IPS-15b (cell line): ENCODE data around the gene UQCR10.
A peak's percentile ranks its signal among the peaks of the same experiment; 100 is the strongest.

ENCODE experiments used
- H3K27me3 ChIP-seq: one replicate; pipeline ENCODE4 v1.6.1; 2013; ENCODE audit warnings: low read length; ENCODE audit not compliant: control insufficient read depth, insufficient read depth
- H3K36me3 ChIP-seq: one replicate; pipeline ENCODE4 v1.6.1; 2013; ENCODE audit warnings: low read length; ENCODE audit not compliant: control insufficient read depth, insufficient read depth
- H3K4me1 ChIP-seq: one replicate; pipeline ENCODE4 v1.6.1; 2013; ENCODE audit warnings: mild to moderate bottlenecking, low read length; ENCODE audit not compliant: control insufficient read depth, insufficient read depth
- H3K4me3 ChIP-seq: one replicate; pipeline ENCODE4 v1.5.1; 2013; ENCODE audit warnings: low read depth, low read length
- H3K9ac ChIP-seq: one replicate; pipeline ENCODE4 v1.6.1; 2013; ENCODE audit warnings: low read depth, mild to moderate bottlenecking, low read length
- H3K9me3 ChIP-seq: one replicate; pipeline ENCODE4 v1.6.1; 2013; ENCODE audit warnings: mild to moderate bottlenecking, low read length; ENCODE audit not compliant: control insufficient read depth, insufficient read depth

UQCR10 gene

GRCh38 chr22:29811377-29811776, 44.2 kb downstream of the UQCR10 start:
- Histone ChIP-seq H3K27me3 (no peaks in the 10 kb centered on the region), H3K4me3 (no peak overlapping the region), H3K36me3 (peaks cover 26% of the 10 kb centered on the region), H3K9me3 (no peaks in the 10 kb centered on the region), H3K4me1 (no peaks in the 10 kb centered on the region), H3K9ac (no peak overlapping the region)

- Histone ChIP-seq H3K36me3 (peaks cover 29% of the 10 kb centered on the region), H3K4me1 (no peaks in the 10 kb centered on the region)
Observed at GRCh38 chr22:29813126-29813525, 46.0 kb downstream of the UQCR10 start.

DNA sequence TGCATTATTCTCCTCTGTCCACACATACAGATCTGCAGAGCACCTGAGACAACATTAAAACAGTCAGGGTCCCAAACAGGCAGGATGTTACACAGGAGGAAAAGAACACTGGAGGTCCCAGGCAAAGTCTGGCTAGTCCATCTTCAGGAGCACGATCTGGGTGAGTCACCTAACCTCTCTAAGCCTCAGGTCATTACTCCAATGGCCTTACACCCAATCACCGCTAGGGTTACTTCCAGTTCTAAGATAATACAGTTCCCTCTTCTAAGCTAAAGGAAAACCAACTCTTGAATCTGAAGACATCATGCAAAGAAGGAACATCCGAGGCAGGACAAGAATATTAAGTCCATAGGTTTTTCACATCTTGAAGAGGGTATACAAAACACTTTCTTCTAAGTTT, 46.4 kb downstream of the UQCR10 start:
- no peaks in the 10 kb centered on the region for H3K4me1 ChIP-seq
- no peaks in the 10 kb centered on the region for H3K9me3 ChIP-seq
- H3K36me3 ChIP-seq = peaks cover 29% of the 10 kb centered on the region
- no peak overlapping the region for H3K9ac ChIP-seq
- H3K27me3 ChIP-seq = no peaks in the 10 kb centered on the region
- no peak overlapping the region for H3K4me3 ChIP-seq

More at GRCh38 chr22:29813126-29813525, 46.0 kb downstream of the UQCR10 start:
- no peak overlapping the region for H3K4me3 ChIP-seq
- H3K9me3 ChIP-seq = no peaks in the 10 kb centered on the region
- no peaks in the 10 kb centered on the region for H3K27me3 ChIP-seq
- H3K9ac ChIP-seq = no peak overlapping the region

DNA sequence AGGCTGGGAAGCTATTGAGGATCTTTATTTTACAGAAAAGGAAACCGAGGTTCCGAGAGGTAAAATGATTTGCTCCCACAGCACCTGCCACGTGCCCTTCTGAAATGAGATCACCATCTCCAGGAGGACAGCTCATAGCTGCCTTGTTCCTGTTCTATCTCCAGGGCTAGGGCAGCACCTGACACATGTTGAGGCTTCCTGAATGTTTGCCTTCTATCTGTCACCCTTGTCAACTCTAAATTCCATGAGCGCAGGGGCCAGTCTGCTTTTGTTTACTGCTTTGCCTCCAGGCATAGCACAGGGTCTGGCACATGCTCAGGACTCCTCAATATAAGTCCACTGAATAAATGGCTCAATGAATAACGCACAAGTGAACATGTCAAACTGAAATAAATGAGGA, 46.8 kb downstream of the UQCR10 start:
- Histone ChIP-seq H3K4me1 (no peaks in the 10 kb centered on the region), H3K4me3 (no peak overlapping the region), H3K27me3 (no peaks in the 10 kb centered on the region), H3K36me3 (peaks cover 32% of the 10 kb centered on the region), H3K9ac (no peak overlapping the region), H3K9me3 (no peaks in the 10 kb centered on the region)

DNA sequence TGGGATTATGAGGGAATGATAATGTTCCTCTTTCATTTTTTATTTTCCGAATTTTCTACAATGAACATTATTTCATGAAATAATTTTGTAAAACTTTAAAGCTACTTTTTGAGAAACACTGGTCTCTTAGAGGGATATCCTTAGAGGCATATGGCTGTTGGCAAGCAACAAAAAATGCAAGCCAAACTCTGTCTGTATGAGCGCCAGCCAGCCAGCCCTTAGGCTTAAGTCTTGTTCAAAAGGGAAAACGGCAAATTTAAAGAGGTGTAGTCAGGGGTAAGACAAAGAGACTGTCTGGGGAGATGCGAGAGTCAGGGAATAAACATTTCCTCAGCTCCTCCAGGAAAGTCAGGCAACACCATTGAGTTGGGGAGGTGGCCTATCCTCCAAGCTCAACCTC, 48.4 kb downstream of the UQCR10 start:
- Histone ChIP-seq H3K9ac (peak overlapping the region; percentile 24), H3K4me3 (no peak overlapping the region), H3K27me3 (no peaks in the 10 kb centered on the region), H3K36me3 (peaks cover 32% of the 10 kb centered on the region), H3K9me3 (no peaks in the 10 kb centered on the region), H3K4me1 (no peaks in the 10 kb centered on the region)

- Histone ChIP-seq H3K4me3 (no peak overlapping the region), H3K36me3 (peaks cover 32% of the 10 kb centered on the region), H3K27me3 (no peaks in the 10 kb centered on the region), H3K9ac (peak overlapping the region; percentile 24), H3K9me3 (no peaks in the 10 kb centered on the region), H3K4me1 (no peaks in the 10 kb centered on the region)
Observed at GRCh38 chr22:29816128-29816527, 49.0 kb downstream of the UQCR10 start.

GRCh38 chr22:29816539-29816938, 49.4 kb downstream of the UQCR10 start:
- Histone ChIP-seq H3K4me1 (no peaks in the 10 kb centered on the region), H3K4me3 (no peak overlapping the region), H3K9me3 (no peaks in the 10 kb centered on the region), H3K9ac (no peak overlapping the region), H3K36me3 (peaks cover 32% of the 10 kb centered on the region), H3K27me3 (no peaks in the 10 kb centered on the region)

DNA sequence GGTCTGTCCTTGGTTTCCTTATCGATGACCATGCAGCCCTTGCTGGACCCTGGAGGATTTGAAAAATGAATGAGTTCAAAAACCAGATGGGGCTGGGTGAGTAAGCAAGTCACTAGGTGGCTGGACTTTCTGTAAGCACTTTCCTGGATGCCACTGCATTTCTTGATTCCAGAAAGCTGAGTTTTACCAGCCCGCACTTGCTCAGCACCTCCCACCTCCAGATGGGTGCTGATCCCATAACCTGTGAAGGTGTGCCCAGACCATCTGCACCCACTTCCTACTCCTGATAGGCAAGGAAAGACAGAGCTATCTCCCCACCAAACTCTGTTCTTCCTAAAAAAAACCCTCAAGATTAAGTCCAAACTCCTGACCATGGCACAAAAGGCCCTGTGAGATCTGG, 49.8 kb downstream of the UQCR10 start:
- no peak overlapping the region for H3K9ac ChIP-seq
- peaks cover 31% of the 10 kb centered on the region for H3K36me3 ChIP-seq
- no peaks in the 10 kb centered on the region for H3K9me3 ChIP-seq
- no peaks in the 10 kb centered on the region for H3K4me1 ChIP-seq
- H3K4me3 ChIP-seq = no peak overlapping the region
- no peaks in the 10 kb centered on the region for H3K27me3 ChIP-seq

GRCh38 chr22:29817724-29818123, 50.6 kb downstream of the UQCR10 start:
- Histone ChIP-seq H3K4me1 (no peaks in the 10 kb centered on the region), H3K9me3 (no peaks in the 10 kb centered on the region), H3K4me3 (no peak overlapping the region), H3K36me3 (peaks cover 26% of the 10 kb centered on the region), H3K9ac (no peak overlapping the region), H3K27me3 (no peaks in the 10 kb centered on the region)

DNA sequence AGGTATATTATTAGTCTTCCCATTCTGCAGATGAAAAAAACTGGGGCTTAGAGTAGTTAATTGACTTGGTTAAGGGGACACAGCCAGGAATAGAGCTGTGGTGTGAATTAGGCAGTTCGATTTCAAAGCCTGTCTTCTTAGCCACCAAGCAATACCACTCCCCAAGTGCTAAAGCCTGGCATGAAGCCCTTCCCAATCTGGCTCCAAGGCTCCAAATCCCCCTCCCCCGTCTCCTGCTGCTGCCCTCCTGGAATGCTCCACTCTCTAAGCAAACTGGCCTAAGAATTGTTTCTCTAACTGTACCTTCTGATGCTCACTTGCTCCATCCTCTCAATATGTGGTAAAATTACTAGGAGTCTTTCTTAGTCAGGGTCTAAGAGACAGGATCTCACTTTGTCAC, 52.3 kb downstream of the UQCR10 start:
- H3K9me3 ChIP-seq = no peaks in the 10 kb centered on the region
- no peaks in the 10 kb centered on the region for H3K27me3 ChIP-seq
- no peak overlapping the region for H3K4me3 ChIP-seq
- peaks cover 29% of the 10 kb centered on the region for H3K36me3 ChIP-seq
- H3K4me1 ChIP-seq = no peaks in the 10 kb centered on the region
- no peak overlapping the region for H3K9ac ChIP-seq
